Measurements from ENCODE around the gene RSU1.

RSU1 gene

GRCh38 chr10:16674147-16674703, 143.0 kb downstream of the RSU1 start:
- DNase-seq (ENCODE audit: low spot score): no peak

GRCh38 chr10:16673443-16673842, 143.8 kb downstream of the RSU1 start:
- no peak for DNase-seq (ENCODE audit: low spot score)

GRCh38 chr10:16663444-16663843, 153.8 kb downstream of the RSU1 start:
- DNase-seq (ENCODE audit: low spot score): no peak

- DNase-seq (ENCODE audit: low spot score): no peak
Observed at GRCh38 chr10:16662923-16663322, 154.3 kb downstream of the RSU1 start.

- DNase-seq (ENCODE audit: low spot score): no peak
Observed at GRCh38 chr10:16656895-16657294, 160.3 kb downstream of the RSU1 start.

- no peak for DNase-seq (ENCODE audit: low spot score)
Observed at GRCh38 chr10:16653224-16653623, 164.0 kb downstream of the RSU1 start.

- no peak for DNase-seq (ENCODE audit: low spot score)
Observed at GRCh38 chr10:16652154-16652553, 165.1 kb downstream of the RSU1 start.

- DNase-seq (ENCODE audit: low spot score): no peak
Observed at GRCh38 chr10:16649757-16650156, 167.5 kb downstream of the RSU1 start.

- no peak for DNase-seq (ENCODE audit: low spot score)
Observed at GRCh38 chr10:16648366-16648765, 168.9 kb downstream of the RSU1 start.

- no peak for DNase-seq (ENCODE audit: low spot score)
Observed at GRCh38 chr10:16646181-16647059, 170.8 kb downstream of the RSU1 start.

GRCh38 chr10:16644146-16644545, 173.1 kb downstream of the RSU1 start:
- DNase-seq (ENCODE audit: low spot score): peak; percentile 59

GRCh38 chr10:16643502-16643901, 173.7 kb downstream of the RSU1 start:
- DNase-seq (ENCODE audit: low spot score): no peak

GRCh38 chr10:16640153-16640552, 177.1 kb downstream of the RSU1 start:
- DNase-seq (ENCODE audit: low spot score): no peak

- no peak for DNase-seq (ENCODE audit: low spot score)
Observed at GRCh38 chr10:16639471-16639870, 177.8 kb downstream of the RSU1 start.

GRCh38 chr10:16632996-16633395, 184.2 kb downstream of the RSU1 start:
- no peak for DNase-seq (ENCODE audit: low spot score)

- no peak for DNase-seq (ENCODE audit: low spot score)
Observed at GRCh38 chr10:16626697-16627096, 190.5 kb downstream of the RSU1 start.

GRCh38 chr10:16612981-16613355, 204.3 kb downstream of the RSU1 start:
- DNase-seq (ENCODE audit: low spot score): no peak

GRCh38 chr10:16612115-16612980, 204.9 kb downstream of the RSU1 start:
- DNase-seq (ENCODE audit: low spot score): peak; percentile 7

- DNase-seq (ENCODE audit: low spot score): no peak
Observed at GRCh38 chr10:16611037-16611436, 206.2 kb downstream of the RSU1 start.

- no peak for DNase-seq (ENCODE audit: low spot score)
Observed at GRCh38 chr10:16609211-16609610, 208.0 kb downstream of the RSU1 start.

GRCh38 chr10:16606923-16607322, 210.3 kb downstream of the RSU1 start:
- DNase-seq (ENCODE audit: low spot score): no peak

- DNase-seq (ENCODE audit: low spot score): no peak
Observed at GRCh38 chr10:16606421-16606820, 210.8 kb downstream of the RSU1 start.

GRCh38 chr10:16603308-16603707, 213.9 kb downstream of the RSU1 start:
- DNase-seq (ENCODE audit: low spot score): no peak

Measured in LoVo (cell line).